BLaER1 treated with 17β-estradiol and CSF1 and Interleukin-3, amounts not matched to agents 10 nM and 100 nM (cell line): ENCODE data around the gene ZNF544.

Experiments used
- H3K27ac ChIP-seq, 11 experiments: shearing (Covaris generic); formaldehyde crosslinking; 2 replicates each; pipeline ENCODE4 v1.8.1; 2022
- H3K27me3 ChIP-seq, 11 experiments: shearing (Covaris generic); formaldehyde crosslinking; 2 replicates each; pipeline ENCODE4 v1.8.1; 2022
- H3K36me3 ChIP-seq, 11 experiments: shearing (Covaris generic); formaldehyde crosslinking; 2 replicates each; pipeline ENCODE4 v1.8.1; 2022
- H3K4me1 ChIP-seq, 10 experiments: shearing (Covaris generic); formaldehyde crosslinking; 2 replicates each; pipeline ENCODE4 v1.8.1; 2022
- H3K4me2 ChIP-seq, 11 experiments: shearing (Covaris generic); formaldehyde crosslinking; 2 replicates each; pipeline ENCODE4 v1.8.1; 2022
- H3K4me3 ChIP-seq, 10 experiments: shearing (Covaris generic); formaldehyde crosslinking; 2 replicates each; pipeline ENCODE4 v1.8.1; 2022
- H3K9ac ChIP-seq, 11 experiments: shearing (Covaris generic); formaldehyde crosslinking; 2 replicates each; pipeline ENCODE4 v1.8.1; 2022
- H3K9me3 ChIP-seq, 11 experiments: shearing (Covaris generic); formaldehyde crosslinking; replicated peaks in 1 of 11; 2 replicates each; pipeline ENCODE4 v1.8.1; 2022
- H4K20me1 ChIP-seq, 11 experiments: shearing (Covaris generic); formaldehyde crosslinking; 2 replicates each; pipeline ENCODE4 v1.8.1; 2022
- Cebpa-rat ChIP-seq, 11 experiments: shearing (Covaris generic); IDR thresholded peaks; 2 replicates each; pipeline ENCODE4 v1.8.1; 2022

The ZNF544 gene

DNA sequence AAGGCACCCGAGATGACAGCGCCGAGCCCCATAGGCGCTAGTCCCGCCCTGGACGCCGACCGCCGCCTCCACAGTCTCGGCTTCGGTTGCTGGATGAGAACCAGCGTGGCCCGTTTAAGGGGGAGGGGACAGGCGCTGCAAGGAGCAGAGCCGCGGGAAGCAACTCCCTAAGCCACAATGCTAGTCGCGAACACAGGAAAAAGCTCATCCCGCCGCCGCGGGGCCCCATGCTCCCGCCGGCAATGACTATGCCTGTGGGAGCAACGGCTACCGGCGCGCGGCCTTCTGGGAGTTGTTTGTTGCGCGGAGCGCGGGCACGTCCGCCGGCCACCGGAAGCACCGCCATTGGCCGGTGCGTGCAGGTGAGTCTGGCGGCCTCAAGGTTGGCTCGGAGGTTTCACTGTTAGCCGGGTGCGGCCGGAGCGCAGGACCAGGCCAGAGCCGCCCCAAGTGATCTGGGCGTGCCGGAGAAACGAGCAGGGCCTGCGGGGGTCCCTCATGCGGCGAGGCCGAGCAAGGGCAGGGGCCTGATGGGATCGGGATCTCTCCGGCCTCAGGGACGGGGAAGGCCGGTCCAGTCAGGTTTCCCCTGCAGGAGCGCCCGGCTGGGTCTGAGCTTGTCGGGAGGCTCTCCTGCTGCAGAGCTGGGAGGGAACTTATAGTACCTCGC lies at the start of gene ZNF544:
Gene ZNF544 (plus strand): TSS at position 330 of the 670 bp plus-strand sequence. CDS start 15,110 bp downstream, outside the sequence.
- Histone ChIP-seq H3K4me3 (peak within 1 kb of the TSS; percentile 71 to 86 (median 79)), H3K9ac (peak within 1 kb of the TSS; percentile 79 to 90 (median 86)), H4K20me1 (no peaks in the 10 kb centered on the region), H3K27ac (peak within 1 kb of the TSS; percentile 66 to 92 (median 87); a peak in 21 of 22 replicates), H3K9me3 (peaks cover 76 to 85% (median 81%) of the 10 kb centered on the region in 11 experiments), H3K36me3 (peaks cover 43 to 45% (median 44%) of the 10 kb centered on the region in 11 experiments), H3K27me3 (no peaks in the 10 kb centered on the region), H3K4me1 (peaks cover 18 to 28% (median 22%) of the 10 kb centered on the region in 10 experiments), H3K4me2 (peak within 1 kb of the TSS; percentile 86 to 98 (median 92))
- TF ChIP-seq Cebpa-rat (IDR thresholded peaks at IDR 0.05) = no peak

DNA sequence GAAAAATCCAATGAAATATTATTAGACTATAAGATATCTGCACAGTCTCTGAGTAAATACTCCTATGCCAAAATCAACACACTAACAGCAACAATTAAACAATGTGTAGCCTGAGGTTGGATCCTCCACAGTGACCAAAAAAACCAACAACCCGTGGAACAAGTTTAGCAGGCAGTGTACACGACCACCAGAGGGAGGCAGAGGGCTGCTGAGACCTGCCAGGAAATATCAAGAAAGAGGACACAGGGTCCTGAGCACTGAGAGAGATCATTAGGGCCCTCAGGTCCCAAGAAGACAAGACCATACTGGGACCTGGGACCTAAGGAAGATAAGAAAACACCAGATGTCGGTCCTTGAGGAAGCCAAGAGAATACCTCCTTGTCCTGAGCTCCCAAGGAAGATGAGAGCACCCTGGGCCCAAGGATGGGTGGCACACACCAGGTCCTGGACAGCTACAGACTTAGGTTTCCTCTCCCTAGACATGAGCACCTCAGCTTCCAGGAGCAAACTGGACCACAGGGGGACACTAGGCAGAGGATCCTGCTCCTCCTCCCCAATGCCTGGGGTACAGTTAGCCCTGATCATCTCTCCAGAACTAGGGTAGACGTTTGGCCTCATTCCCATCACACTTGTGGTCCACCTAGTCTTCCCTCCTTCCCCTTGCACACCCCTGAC lies 46.7 kb upstream of the ZNF544 start:
- H3K4me2 ChIP-seq = peak overlapping the region; percentile 67 to 95 (median 79)
- peaks cover 70 to 83% (median 78%) of the 10 kb centered on the region in 11 experiments for H3K36me3 ChIP-seq
- no peaks in the 10 kb centered on the region; a peak in 2 of 22 replicates for H3K27me3 ChIP-seq
- no peak for TF ChIP-seq Cebpa-rat (IDR thresholded peaks at IDR 0.05)
- peaks cover 4 to 12% (median 6%) of the 10 kb centered on the region in 10 experiments; a peak in 17 of 20 replicates for H3K4me1 ChIP-seq
- H3K27ac ChIP-seq = peak overlapping the region; percentile 78 to 100 (median 98)
- peak overlapping the region; percentile 75 to 90 (median 84) for H3K4me3 ChIP-seq
- peak overlapping the region; percentile 53 to 97 (median 78) for H3K9ac ChIP-seq
- no peaks in the 10 kb centered on the region for H4K20me1 ChIP-seq
- H3K9me3 ChIP-seq = peaks cover 90 to 95% (median 94%) of the 10 kb centered on the region in 11 experiments

DNA sequence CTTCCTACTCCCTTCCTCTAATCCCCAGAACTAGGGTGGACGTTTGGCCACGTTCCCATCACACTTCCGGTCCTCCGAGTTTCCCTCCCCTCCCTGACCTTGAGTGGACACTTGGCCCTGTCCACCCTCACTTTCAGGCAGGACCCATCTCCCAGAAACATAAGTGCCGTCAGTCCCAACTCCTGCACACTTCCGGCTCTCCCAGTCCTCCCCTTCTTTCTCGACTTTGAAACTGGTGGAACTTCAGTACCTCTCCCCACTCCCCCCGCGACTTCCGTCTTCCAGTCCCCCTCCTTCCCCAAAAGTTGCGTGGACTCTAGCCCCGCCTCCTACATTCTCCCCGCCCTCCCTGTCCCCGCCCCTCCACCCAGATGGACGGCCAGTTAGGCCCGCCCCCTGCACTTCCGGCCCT lies 46.1 kb upstream of the ZNF544 start:
- Histone ChIP-seq H3K36me3 (peaks cover 71 to 83% (median 78%) of the 10 kb centered on the region in 11 experiments), H3K27me3 (no peaks in the 10 kb centered on the region; a peak in 2 of 22 replicates), H3K9me3 (peaks cover 90 to 95% (median 94%) of the 10 kb centered on the region in 11 experiments), H3K27ac (peak overlapping the region; percentile 94 to 100 (median 98)), H3K9ac (peak overlapping the region; percentile 86 to 98 (median 94)), H3K4me3 (peak overlapping the region; percentile 75 to 90 (median 84)), H3K4me1 (peaks cover 4 to 12% (median 6%) of the 10 kb centered on the region in 10 experiments; a peak in 17 of 20 replicates), H3K4me2 (peak overlapping the region; percentile 67 to 95 (median 79)), H4K20me1 (no peaks in the 10 kb centered on the region)
- no peak for TF ChIP-seq Cebpa-rat (IDR thresholded peaks at IDR 0.05)

DNA sequence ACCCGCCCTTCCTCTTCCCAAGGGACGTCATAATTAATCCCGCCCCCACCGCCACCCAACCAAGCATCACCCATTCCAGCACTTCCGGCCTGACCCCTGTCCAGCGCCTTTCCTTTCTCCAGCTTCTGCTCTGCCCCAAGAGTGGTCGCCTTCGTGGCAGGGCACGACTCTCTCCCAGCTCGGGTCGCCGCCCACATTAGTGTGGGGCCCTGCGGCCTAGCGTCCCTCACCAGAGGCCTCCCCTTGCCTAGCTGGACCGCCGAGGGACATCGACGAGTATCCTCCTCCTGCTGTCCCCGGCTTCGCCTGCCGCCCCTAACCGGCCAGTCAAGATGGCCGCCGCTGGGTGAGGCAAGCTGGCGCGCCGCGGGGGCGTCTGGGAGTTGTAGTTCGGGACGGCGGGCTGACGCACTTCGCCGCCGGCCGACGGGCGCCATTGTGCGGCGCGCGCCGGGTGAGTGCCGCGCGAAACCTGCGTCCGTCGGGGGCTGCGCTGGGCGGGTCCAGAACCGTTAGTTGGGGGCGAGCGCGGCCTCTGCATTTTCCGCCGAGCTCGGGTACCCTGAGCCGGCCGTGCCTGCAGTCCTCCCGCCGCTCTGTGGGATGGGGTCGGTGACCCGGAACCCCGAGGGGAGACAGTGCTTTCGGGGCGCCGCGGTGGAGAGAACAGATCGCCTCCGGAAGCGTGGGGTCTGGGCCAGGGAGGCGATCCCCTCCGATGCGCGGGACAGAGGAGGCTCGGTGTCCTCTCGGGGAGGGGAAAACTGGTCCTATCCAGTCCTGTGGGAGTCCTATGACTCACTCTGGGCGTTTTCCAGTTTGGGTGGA lies 45.5 kb upstream of the ZNF544 start, which contains the start of gene ZNF274:
Gene ZNF274 (plus strand): TSS at position 73 of the 828 bp plus-strand sequence. CDS start 905 bp downstream, outside the sequence.
- Histone ChIP-seq H3K9me3 (peaks cover 90 to 95% (median 94%) of the 10 kb centered on the region in 11 experiments), H3K9ac (peak within 1 kb of the TSS; percentile 86 to 98 (median 94)), H4K20me1 (no peaks in the 10 kb centered on the region), H3K27ac (peak within 1 kb of the TSS; percentile 94 to 100 (median 98)), H3K4me3 (peak within 1 kb of the TSS; percentile 75 to 90 (median 84)), H3K4me2 (peak within 1 kb of the TSS; percentile 67 to 97 (median 79)), H3K36me3 (peaks cover 71 to 83% (median 78%) of the 10 kb centered on the region in 11 experiments), H3K27me3 (no peaks in the 10 kb centered on the region; a peak in 2 of 22 replicates), H3K4me1 (peaks cover 4 to 12% (median 6%) of the 10 kb centered on the region in 10 experiments; a peak in 17 of 20 replicates)
- no peak for TF ChIP-seq Cebpa-rat (IDR thresholded peaks at IDR 0.05)

DNA sequence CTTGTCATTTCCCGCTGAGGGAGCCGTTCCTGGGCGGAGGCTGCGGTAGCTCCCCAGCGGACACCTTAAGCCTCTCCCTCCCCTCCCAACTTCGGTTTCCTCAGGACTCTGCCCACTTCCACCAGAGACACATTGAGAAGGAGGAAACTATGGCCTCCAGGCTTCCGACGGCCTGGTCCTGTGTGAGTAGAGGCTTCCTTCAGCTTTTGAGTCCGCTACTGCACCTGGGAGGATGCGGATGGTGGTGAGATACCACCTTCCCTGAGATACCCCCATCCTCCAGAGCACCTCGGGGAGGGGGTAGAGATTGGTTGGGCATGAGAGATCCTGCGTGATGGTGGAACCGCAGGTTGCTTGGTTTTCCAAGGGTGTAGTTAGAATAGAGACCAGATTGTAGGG lies 44.9 kb upstream of the ZNF544 start:
- no peaks in the 10 kb centered on the region for H4K20me1 ChIP-seq
- H3K9ac ChIP-seq = peak overlapping the region; percentile 86 to 98 (median 94)
- peak overlapping the region; percentile 75 to 90 (median 84) for H3K4me3 ChIP-seq
- no peak for TF ChIP-seq Cebpa-rat (IDR thresholded peaks at IDR 0.05)
- peaks cover 71 to 82% (median 78%) of the 10 kb centered on the region in 11 experiments for H3K36me3 ChIP-seq
- H3K4me2 ChIP-seq = peak overlapping the region; percentile 49 to 97 (median 71)
- peaks cover 90 to 95% (median 94%) of the 10 kb centered on the region in 11 experiments for H3K9me3 ChIP-seq
- H3K27ac ChIP-seq = peak overlapping the region; percentile 94 to 100 (median 98)
- peaks cover 4 to 12% (median 6%) of the 10 kb centered on the region in 10 experiments; a peak in 17 of 20 replicates for H3K4me1 ChIP-seq
- H3K27me3 ChIP-seq = no peaks in the 10 kb centered on the region; a peak in 2 of 22 replicates

DNA sequence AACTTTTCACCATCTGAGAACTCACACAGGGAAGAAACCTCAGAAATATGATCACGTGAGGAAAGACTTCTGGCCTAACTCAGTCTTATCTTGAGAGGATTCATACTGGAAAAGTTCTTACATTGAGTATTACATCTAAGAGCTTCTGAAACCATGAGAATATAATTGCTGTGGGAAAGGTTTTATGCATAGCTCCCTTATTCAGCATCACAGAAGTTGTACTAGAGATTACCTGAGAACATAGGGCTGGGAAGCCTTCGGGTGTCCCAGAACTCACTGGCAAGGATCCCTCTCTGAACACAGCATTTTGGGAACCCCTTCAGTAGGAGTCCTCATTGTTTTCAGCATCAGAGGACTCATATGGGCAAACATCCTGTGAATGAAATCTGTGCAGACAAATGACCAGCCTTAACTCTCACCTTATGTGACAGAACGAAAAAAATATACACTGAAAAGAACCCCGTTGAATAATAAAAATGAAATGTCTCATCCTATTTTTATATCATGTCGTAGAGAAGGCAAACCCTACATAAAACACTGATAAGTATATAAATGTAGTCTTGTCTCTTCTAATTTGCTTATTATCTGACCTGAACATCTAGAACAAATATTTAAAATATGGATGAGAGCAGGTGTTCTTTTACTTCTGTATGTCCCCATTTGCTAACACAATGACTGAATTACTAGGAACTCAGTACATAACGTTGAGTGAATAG lies 31.7 kb upstream of the ZNF544 start:
- Histone ChIP-seq H3K4me3 (peak overlapping the region; percentile 28 to 58 (median 44); a peak in 17 of 20 replicates), H3K9me3 (peaks cover 100% of the 10 kb centered on the region in 11 experiments)
- TF ChIP-seq Cebpa-rat (IDR thresholded peaks at IDR 0.05) = no peak

DNA sequence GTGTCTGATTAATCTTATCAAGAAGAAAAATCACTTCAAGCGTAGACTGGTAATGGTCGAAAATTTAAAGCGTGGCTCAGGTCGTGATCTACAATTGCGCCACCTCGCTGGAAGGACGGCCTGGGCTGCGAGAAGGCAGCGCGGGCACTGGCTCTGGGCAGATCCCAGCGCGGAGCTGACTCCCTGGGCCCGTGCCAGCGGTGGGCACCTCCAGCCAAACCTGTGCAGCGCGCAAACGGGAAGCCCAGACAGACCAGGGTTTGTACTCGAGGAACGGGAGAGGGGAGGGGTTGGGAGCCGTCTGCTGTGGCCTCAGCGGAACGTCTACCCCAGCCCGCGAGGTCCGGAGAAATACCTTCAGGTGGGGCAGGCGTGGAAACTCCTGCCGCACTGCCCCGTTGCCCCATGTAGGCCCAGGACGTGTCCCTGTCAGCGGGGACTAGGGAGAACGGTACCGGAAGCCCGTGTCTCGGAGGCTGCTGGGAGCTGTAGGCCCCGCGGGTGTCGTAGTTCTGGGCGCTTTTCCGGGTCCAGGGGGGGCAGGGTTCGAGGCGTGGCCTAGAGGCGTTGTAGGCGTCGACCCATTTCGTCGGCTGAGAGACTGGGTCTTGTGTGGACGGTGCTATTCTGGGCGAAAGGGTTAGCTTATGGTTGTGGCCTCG lies 24.8 kb upstream of the ZNF544 start:
- H3K9ac ChIP-seq = no peak overlapping the region
- no peak overlapping the region for H3K27ac ChIP-seq
- no peaks in the 10 kb centered on the region for H3K27me3 ChIP-seq
- no peak for TF ChIP-seq Cebpa-rat (IDR thresholded peaks at IDR 0.05)
- peak overlapping the region in 9 of 10 experiments; percentile 16 to 58 (median 32); a peak in 13 of 20 replicates for H3K4me3 ChIP-seq
- H3K4me1 ChIP-seq = no peaks in the 10 kb centered on the region
- H4K20me1 ChIP-seq = no peaks in the 10 kb centered on the region; a peak in 1 of 22 replicates
- peaks cover 100% of the 10 kb centered on the region in 11 experiments for H3K9me3 ChIP-seq
- no peak overlapping the region for H3K4me2 ChIP-seq
- peaks cover 100% of the 10 kb centered on the region in 11 experiments for H3K36me3 ChIP-seq

More for the DNA sequence above, 31.7 kb upstream of the ZNF544 start:
- Histone ChIP-seq H3K4me2 (no peak overlapping the region), H3K36me3 (peaks cover 99 to 100% (median 100%) of the 10 kb centered on the region in 11 experiments), H4K20me1 (no peaks in the 10 kb centered on the region), H3K4me1 (no peaks in the 10 kb centered on the region), H3K27me3 (no peaks in the 10 kb centered on the region; a peak in 3 of 22 replicates), H3K9ac (no peak overlapping the region), H3K27ac (no peak overlapping the region)
